Activated gamma-delta T cell treated with anti-CD3 and anti-CD28 coated beads, Interleukin-2, amount 50 U/mL, for 16 hours (primary cell): ENCODE measurements around the gene ZNF75A.

Experiments
- DNase-seq: peaks from one replicate; pipeline ENCODE4 v3.0.0-alpha.2; 2020; ENCODE audit warnings: low read depth

The ZNF75A gene

DNA sequence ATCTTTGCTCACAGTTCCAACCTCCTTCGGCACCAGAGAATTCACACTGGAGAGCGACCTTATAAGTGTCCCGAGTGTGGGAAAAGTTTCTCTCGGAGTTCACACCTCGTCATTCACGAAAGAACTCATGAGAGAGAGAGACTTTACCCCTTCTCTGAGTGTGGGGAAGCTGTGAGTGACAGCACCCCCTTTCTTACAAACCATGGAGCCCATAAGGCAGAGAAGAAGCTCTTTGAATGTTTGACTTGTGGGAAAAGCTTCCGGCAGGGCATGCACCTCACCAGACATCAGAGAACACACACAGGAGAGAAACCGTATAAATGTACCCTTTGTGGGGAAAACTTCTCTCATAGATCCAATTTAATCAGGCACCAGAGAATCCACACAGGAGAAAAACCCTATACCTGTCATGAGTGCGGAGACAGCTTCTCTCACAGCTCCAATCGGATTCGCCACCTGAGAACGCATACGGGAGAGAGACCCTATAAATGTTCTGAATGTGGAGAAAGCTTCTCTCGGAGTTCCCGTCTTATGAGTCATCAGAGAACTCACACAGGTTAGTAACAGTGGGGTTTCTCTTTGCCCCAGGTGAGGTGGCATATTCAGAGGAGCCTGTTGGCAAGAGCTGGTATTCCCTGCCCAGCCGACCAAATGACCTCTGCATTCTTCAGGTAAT is 15.2 kb upstream of the ZNF75A start:
- DNase-seq = no peak

DNA sequence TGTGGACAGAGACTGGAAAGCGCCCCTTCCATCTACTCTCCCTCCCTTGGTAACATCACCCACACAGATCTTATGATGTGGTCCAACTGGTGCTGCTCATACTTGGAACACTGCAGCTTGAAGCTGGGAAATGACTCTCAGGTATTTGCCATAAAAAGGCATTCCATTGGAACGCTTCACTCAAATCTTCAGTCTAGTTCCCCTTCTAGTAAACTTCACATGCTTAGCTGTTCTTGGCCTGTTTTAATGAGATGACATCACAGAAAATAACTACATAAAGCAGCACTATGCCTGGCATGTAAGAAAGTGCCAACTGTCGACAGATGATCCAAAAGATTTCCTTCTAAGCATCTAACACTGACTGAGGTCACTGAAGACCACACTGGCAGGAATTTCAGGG is 12.7 kb upstream of the ZNF75A start:
- no peak for DNase-seq

- no peak for DNase-seq
Measured at GRCh38 chr16:3295209-3295608, 10.1 kb upstream of the ZNF75A start.

GRCh38 chr16:3295783-3296182 is 9.5 kb upstream of the ZNF75A start:
- no peak for DNase-seq

DNA sequence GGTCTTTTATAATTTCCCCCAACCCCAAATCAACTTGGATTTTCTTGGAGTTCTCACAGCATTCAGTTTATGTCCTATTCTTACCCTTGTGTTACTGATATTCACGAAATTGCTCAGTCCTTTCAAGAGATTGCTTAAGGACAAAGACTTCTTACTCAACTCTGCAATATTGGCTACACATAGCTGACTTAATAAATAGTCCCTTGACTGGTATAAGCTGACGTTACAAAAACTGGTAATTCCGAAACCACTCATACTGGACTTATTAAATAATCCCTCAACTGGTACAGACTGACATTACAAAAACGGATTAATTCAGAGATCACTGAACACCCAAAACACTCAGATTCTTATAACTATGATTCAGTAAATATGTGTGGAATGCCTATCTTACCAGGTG is 927 bp upstream of the ZNF75A start:
- DNase-seq = no peak

- DNase-seq = no peak
Measured at GRCh38 chr16:3306078-3306477, 781 bp downstream of the ZNF75A start.

DNA sequence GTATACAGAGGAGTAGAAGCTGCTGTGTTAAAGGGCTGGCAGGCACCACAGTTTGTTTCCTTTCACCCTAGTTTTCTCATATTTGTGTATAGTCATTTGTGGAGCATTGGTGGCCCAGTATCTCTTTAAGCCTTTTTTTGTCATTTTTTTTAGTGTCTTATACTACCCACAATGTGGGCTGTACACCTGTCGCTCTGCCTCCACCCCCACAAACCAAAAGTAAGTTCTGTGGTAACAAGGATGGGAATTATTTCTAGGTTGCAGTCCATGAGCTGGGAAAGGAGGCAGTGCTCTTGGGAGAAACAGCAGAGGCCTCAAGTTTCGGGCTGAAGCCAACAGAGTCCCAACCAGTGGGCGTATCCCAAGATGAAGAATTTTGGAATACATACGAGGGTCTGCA is 6.2 kb downstream of the ZNF75A start:
- no peak for DNase-seq

GRCh38 chr16:3317315-3317999 is 12.2 kb downstream of the ZNF75A start:
- DNase-seq = no peak

DNA sequence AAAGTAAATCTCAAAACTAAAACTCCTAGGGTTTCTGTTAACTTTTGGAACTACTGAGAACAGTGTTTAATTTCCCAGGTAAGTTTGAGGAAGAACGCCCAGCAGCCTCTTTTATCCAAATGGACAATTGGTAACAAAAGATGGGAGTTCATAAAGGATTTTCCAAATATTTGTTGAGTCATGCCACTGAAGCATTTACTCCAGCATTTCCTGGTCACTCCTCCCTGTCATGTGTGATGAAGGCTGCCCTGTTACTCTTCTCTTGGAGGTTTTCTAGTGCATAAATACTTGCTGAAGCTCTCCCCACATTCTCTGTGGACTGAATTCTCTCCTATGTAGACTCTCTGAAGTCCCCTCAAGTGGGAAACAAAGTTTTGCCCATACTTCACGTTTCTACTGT is 16.5 kb downstream of the ZNF75A start:
- no peak for DNase-seq

DNA sequence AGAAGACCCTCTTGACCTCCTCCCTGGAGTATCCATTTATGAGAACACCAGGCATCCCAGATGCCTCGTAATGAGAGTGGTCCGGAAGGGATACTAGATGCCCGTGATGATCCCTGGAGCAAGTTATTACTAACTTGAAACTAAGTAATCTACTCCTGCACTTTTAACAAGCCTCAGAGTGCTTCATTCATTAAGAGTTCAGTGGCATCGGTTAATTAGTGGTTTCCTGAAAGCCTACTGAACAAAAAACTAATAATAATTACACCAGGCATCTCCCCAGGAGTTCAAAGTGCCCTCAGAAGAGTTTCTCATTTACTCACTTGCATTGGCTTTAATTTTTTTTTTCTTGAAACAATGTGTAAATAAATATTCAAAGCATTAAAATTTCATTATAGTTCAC is 22.2 kb downstream of the ZNF75A start:
- no peak for DNase-seq

DNA sequence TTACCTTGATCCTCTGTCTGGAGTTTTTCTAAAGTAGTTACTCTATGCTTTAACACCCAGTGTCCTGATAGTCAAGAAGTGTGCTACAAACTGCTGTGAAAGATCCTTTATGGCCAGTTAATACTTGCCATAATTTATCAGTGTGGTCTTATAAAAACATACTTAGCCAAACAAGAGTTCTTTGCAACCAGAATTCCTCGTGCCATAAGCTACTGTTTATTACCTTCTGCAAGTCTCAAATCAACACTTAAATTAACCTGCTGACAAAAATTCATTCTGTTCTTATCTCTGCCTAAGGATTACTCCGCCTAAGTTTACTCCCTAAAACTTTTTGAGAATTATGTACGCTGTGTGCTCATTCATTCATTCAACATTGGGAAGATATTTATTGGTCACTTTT is 22.8 kb downstream of the ZNF75A start:
- DNase-seq = no peak

GRCh38 chr16:3328643-3329042 is 23.3 kb downstream of the ZNF75A start:
- no peak for DNase-seq

- DNase-seq = no peak
Measured at GRCh38 chr16:3346041-3346440, 40.7 kb downstream of the ZNF75A start.

GRCh38 chr16:3347586-3347985 is 42.3 kb downstream of the ZNF75A start:
- DNase-seq = no peak

GRCh38 chr16:3348547-3349167 is 43.4 kb downstream of the ZNF75A start:
- DNase-seq = no peak

GRCh38 chr16:3349175-3349574 is 43.9 kb downstream of the ZNF75A start:
- DNase-seq = no peak

- DNase-seq = no peak
Measured at GRCh38 chr16:3355589-3355988, 50.3 kb downstream of the ZNF75A start, which contains the start of gene OR2C1. Gene OR2C1 (plus strand): TSS chr16:3355889. CDS start chr16:3355941, 52 bp downstream.

DNA sequence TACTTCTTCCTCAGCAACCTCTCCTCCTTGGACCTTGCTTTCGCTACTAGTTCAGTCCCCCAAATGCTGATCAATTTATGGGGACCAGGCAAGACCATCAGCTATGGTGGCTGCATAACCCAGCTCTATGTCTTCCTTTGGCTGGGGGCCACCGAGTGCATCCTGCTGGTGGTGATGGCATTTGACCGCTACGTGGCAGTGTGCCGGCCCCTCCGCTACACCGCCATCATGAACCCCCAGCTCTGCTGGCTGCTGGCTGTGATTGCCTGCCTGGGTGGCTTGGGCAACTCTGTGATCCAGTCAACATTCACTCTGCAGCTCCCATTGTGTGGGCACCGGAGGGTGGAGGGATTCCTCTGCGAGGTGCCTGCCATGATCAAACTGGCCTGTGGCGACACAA is 50.8 kb downstream of the ZNF75A start:
- DNase-seq = no peak

DNA sequence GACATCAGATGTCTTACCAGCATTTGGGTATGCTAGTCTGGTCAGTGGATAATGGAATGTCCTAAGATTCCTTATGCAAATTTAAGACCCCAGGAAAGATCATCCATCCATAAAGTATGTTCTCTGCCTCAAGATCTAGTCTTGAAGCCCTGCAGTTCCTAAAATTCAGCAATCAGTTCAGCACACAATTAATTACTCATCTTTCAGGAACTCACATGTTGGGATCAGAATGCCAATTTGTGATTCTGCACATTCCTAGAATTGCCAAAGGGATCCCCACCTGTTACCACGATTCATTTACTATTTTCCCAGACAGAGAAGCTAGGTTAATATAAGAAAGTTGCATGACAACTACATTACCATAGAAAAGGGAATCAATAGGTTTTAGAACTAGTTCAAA is 53.6 kb downstream of the ZNF75A start:
- no peak for DNase-seq

GRCh38 chr16:3362931-3363330 is 57.6 kb downstream of the ZNF75A start:
- DNase-seq = no peak

DNA sequence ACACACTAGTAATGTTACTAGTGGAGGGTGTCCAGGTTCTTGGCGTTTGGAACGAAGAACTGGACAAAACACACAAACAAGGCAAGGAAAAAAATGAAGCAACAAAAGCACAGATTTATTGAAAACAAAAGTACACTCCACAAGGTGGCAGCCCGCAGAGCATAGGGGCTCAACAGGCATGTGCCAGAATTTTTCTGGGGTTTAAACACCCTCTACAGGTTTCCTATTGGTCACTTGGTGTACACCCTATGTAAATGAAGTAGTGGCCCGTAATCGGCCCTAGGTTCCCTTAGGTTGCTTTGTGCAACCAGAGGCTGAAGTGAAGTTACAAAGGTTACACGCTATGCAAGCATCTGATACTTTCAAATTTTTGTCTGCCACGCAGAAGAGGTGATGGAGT is 58.5 kb downstream of the ZNF75A start:
- DNase-seq = no peak

DNA sequence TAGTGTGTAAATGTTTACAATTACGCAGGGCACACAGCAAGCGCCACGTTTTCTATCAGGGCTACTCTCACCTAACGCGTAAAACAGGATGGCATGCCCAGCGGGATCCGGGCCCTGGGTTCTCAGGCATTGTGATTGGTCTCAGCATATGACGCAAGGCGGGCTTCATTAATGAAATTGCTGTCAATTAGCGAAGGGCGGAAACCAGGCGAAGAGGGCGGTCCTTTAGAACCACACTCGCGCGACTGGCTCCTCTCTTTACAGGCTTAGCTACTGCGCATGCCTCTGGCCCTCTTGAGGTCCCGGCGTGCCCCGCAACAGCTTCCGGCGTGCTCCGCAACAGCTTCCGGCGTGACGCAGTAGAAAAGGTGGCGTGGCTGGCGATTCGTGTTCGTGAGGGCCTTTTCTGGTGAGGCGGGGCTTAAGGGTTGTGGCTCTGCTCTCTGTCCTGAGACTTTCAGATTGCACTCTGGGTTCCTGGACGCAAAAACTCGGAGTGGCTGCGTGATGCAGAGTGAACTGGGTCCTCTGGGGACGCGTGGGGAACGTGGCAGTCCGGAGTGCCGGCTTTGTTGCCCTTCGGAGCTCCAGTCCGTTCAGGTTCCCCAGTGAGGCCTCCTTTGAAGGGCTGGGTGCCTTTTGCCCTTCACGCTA is 59.6 kb downstream of the ZNF75A start:
- DNase-seq = peak; percentile 70
